Stomach (tissue), 9 donors: ENCODE data around the gene ANP32E. TPM values are rescaled to one million over a fixed set of nuclear protein-coding genes. Genes with fewer than 3 reads are reported as not detected.

ENCODE experiments used
- DNase-seq, 2 donors: peaks; one replicate each; pipeline versions ENCODE4 v3.0.0 to v3.0.0-alpha.2; 2013 to 2019
- H3K27ac ChIP-seq, 5 donors: fragments of 200-600 bp in 4 of 5; sonication (generic) in 4 of 5; one replicate each; pipeline ENCODE4 v1.5.1; 2013 to 2019; ENCODE audit warnings: mild to moderate bottlenecking in 1 of 5, moderate library complexity in 1 of 5
- H3K27me3 ChIP-seq, 3 donors: fragments of 200-600 bp; sonication (generic); one replicate each; pipeline ENCODE4 v1.5.1; 2017 to 2019; ENCODE audit warnings: mixed run types in 1 of 3
- H3K36me3 ChIP-seq, 4 donors: fragments of 200-600 bp; sonication (generic); 1 replicate in 3 of 4; 2 replicates in 1 of 4; pipeline ENCODE4 v1.5.1; 2016 to 2019
- H3K4me1 ChIP-seq, 4 donors: fragments of 200-600 bp; sonication (generic); one replicate each; pipeline ENCODE4 v1.5.1; 2016 to 2019
- H3K4me3 ChIP-seq, 4 donors: fragments of 200-600 bp; sonication (generic) in 3 of 4; one replicate each; pipeline ENCODE4 v1.5.1; 2016 to 2019; ENCODE audit warnings: mild to moderate bottlenecking in 1 of 4
- H3K9me3 ChIP-seq, 4 donors: fragments of 200-600 bp; sonication (generic); one replicate each; pipeline ENCODE4 v1.5.1; 2016 to 2019
- CTCF ChIP-seq, 7 experiments: fragments of 450-650 bp in 4 of 7; fragments of 200-600 bp in 3 of 7; sonication (generic) in 3 of 7; IDR thresholded peaks; one replicate each; pipeline ENCODE4 v1.5.1; 2016 to 2019; ENCODE audit warnings: antibody characterized with exemption in 7 of 7, control low read depth in 2 of 7, mild to moderate bottlenecking in 1 of 7
- EP300 ChIP-seq: sonication (generic); formaldehyde crosslinking; IDR thresholded peaks from one replicate; pipeline ENCODE4 v1.6.1; 2017; ENCODE audit warnings: antibody characterized with exemption
- POLR2A ChIP-seq, 4 donors: fragments of 450-650 bp; IDR thresholded peaks; one replicate each; pipeline ENCODE4 v1.6.1; 2016; ENCODE audit warnings: antibody characterized with exemption in 4 of 4, control low read depth in 2 of 4, mild to moderate bottlenecking in 1 of 4, moderate library complexity in 1 of 4
- POLR2AphosphoS5 ChIP-seq, 3 donors: sonication (generic); formaldehyde crosslinking; IDR thresholded peaks; one replicate each; pipeline ENCODE4 v1.6.1; 2016; ENCODE audit warnings: antibody characterized with exemption in 3 of 3
- WGBS, 5 donors: extraction: QIAGEN DNeasy Blood & Tissue Kit in 3 of 5; methylation state at CpG; one replicate each; pipeline versions ENCODE4 v1.1.5 to v1.1.7; 2013 to 2018; 5-methylcytosine and 5-hydroxymethylcytosine counted together
- intact Hi-C: fragments of 100-400 bp; cut with DNase I; formaldehyde crosslinking; loops from one replicate; pipeline ENCODE4 v1.15.1; 2023; ENCODE audit warnings: low total_unique reads
- polyA plus RNA-seq, 3 donors: library from polyadenylated mRNA; stranded (reverse); fragments of 200-250 nt; gene quantifications; one replicate each; pipeline ENCODE4 v1.2.3, GENCODE V29; 2013
- total RNA-seq, 5 donors: library from RNA; depleted of rRNA; stranded (reverse); fragments of >200 nt; gene quantifications; one replicate each; pipeline versions ENCODE4 v1.1.0 to v1.2.3, GENCODE V29; 2014 to 2016
- donor health status: healthy with polysubstance abuse.
- donor health status: Bipolar disorder and iron deficiency.
- donor health status: healthy.

Gene ANP32E
- total and polyA plus RNA-seq, 8 donors, result 7.0 to 33.2 (median 15.8) TPM

DNA sequence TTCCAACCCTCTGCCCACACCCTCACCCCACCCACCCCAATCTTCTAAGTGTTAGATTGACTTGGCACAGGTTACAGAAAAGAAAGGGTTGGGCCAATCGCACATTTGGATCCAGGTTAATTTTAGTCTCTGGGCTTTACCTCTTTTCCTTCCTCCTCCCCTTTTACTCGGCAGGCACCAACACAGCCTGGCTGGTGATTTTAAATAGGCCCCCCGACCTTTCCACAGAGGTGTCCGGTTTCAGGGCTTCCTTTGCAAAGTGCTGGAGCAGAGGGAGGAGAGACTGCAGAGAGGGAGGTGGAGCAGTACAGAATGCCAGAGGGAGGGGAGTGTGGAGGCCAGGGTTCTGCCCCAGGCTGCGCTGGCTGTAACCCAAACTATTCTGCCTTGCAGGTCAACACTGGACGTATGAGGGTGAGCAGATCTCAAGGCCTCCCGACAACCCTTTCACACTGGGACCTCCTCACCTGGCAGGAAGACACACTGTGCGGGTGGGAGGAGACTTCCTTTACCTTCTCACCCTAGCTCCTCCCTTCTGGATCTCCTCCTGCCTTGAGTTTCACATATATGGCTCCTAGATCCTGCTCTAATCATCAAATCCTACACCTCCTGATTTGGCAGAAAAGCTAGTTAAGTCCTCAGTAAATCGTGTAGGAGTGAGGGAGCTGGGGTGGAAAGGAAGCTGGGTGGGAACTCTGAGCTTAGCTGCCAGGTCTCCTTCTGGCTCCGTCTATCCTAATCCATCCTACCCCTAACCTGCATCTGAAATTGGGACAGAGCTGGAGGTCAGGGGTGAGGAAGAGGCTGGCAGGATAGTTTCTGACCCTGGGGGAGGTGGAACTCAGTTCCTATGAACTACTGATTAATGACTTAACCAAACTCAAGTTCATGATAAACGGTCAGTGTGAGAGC lies 24.1 kb upstream of the ANP32E start:
- Histone ChIP-seq H3K4me1 (peaks cover 22 to 68% (median 53%) of the 10 kb centered on the region in 4 donors), H3K9me3 (no peaks in the 10 kb centered on the region), H3K27me3 (peaks cover 0 to 23% (median 0%) of the 10 kb centered on the region in 3 donors), H3K36me3 (peaks cover 7 to 12% (median 11%) of the 10 kb centered on the region in 4 donors), H3K4me3 (peak overlapping the region in 2 of 4 donors; percentile 3 to 16), H3K27ac (peak overlapping the region; percentile 39 to 77 (median 68))
- 10 to 21% (median 12%) methylated on average over 11 of the region's 11 CpGs for WGBS, 5 donors
- TF ChIP-seq POLR2AphosphoS5 (IDR thresholded peaks at IDR 0.05), result peak in 2 of 3 donors; percentile 17 to 35
- TF ChIP-seq POLR2A (IDR thresholded peaks at IDR 0.05), result no peak
- TF ChIP-seq EP300, result no peak
- no peak for TF ChIP-seq CTCF (IDR thresholded peaks at IDR 0.05)
- peak; percentile 78 to 83 for DNase-seq
- intact Hi-C loops, result no loop called here

GRCh38 chr1:150259217-150259616 lies 23.3 kb upstream of the ANP32E start:
- peak in 1 of 2 donors; percentile 70 for DNase-seq
- H3K27ac ChIP-seq, result peak overlapping the region in 3 of 5 donors; percentile 68 to 77 (median 71)
- intact Hi-C loops, result no loop called here
- 29 to 44% (median 36%) methylated on average over 4 of the region's 4 CpGs for WGBS, 5 donors
- peaks cover 0 to 4% (median 3%) of the 10 kb centered on the region in 4 donors for H3K36me3 ChIP-seq
- no peak overlapping the region for H3K4me3 ChIP-seq
- peaks cover 22 to 68% (median 53%) of the 10 kb centered on the region in 4 donors for H3K4me1 ChIP-seq
- H3K9me3 ChIP-seq, result no peaks in the 10 kb centered on the region
- peaks cover 0 to 23% (median 0%) of the 10 kb centered on the region in 3 donors for H3K27me3 ChIP-seq
- TF ChIP-seq EP300 (no peak), POLR2AphosphoS5 (IDR thresholded peaks at IDR 0.05) (no peak), CTCF (IDR thresholded peaks at IDR 0.05) (no peak)

- 25 to 45% (median 32%) methylated on average over 12 to 13 of the region's 13 CpGs for WGBS, 5 donors
- Histone ChIP-seq H3K4me1 (peaks cover 22 to 61% (median 53%) of the 10 kb centered on the region in 4 donors), H3K27me3 (peaks cover 0 to 23% (median 0%) of the 10 kb centered on the region in 3 donors), H3K36me3 (no peaks in the 10 kb centered on the region), H3K4me3 (peak within 1 kb of the TSS in 1 of 4 donors; percentile 12), H3K27ac (peak within 1 kb of the TSS in 2 of 5 donors; percentile 71 to 77), H3K9me3 (no peaks in the 10 kb centered on the region)
- TF ChIP-seq POLR2AphosphoS5 (IDR thresholded peaks at IDR 0.05), result no peak
- no peak for TF ChIP-seq CTCF (IDR thresholded peaks at IDR 0.05)
- TF ChIP-seq POLR2A (IDR thresholded peaks at IDR 0.05), result no peak
- no peak for DNase-seq
- intact Hi-C loops, result no loop called here
Measured at GRCh38 chr1:150257624-150258585, 22.0 kb upstream of the ANP32E start, which contains the start of gene CA14. Gene CA14, plus strand, starts transcription at chr1:150257774. Its CDS starts 355 bp downstream, at chr1:150258129.
